K562 (cell line): ENCODE data around the gene DBP. TPM values are rescaled to one million over a fixed set of nuclear protein-coding genes. Genes with fewer than 3 reads are reported as not detected.

ENCODE experiments used
- CBFA2T3 ChIP-seq: fragments of 450-650 bp; IDR thresholded peaks from 2 replicates; pipeline ENCODE4 v1.6.1; 2017
- CTBP1 ChIP-seq: fragments of 450-650 bp; IDR thresholded peaks from 2 replicates; pipeline ENCODE4 v1.6.1; 2016; ENCODE audit warnings: borderline replicate concordance
- HNRNPL ChIP-seq: fragments of 200-400 bp; formaldehyde crosslinking; IDR thresholded peaks from 2 replicates; pipeline ENCODE4 v1.6.1; 2017; ENCODE audit warnings: low read depth, mild to moderate bottlenecking, low read length
- PHF21A ChIP-seq: fragments of 450-650 bp; IDR thresholded peaks from 2 replicates; pipeline ENCODE4 v1.6.1; 2017; ENCODE audit warnings: low read depth, borderline replicate concordance
- SRSF9 ChIP-seq: fragments of 200-400 bp; formaldehyde crosslinking; IDR thresholded peaks from 2 replicates; pipeline ENCODE4 v1.6.1; 2017; ENCODE audit warnings: low read depth, low read length, borderline replicate concordance
- ZFPM2 ChIP-seq: fragments of 250-450 bp; sonication (Bioruptor Pico); IDR thresholded peaks from 2 replicates; pipeline ENCODE4 v1.5.1; 2022; ENCODE audit warnings: mild to moderate bottlenecking
- ZNF133 ChIP-seq: fragments of 250-450 bp; sonication (Bioruptor Pico); IDR thresholded peaks from 2 replicates; pipeline ENCODE4 v1.4.0; 2020; ENCODE audit warnings: mild to moderate bottlenecking
- polyA plus RNA-seq, 8 experiments: library from polyadenylated mRNA; depleted of rRNA in 4 of 8; stranded (reverse) in 5 of 8; unstranded in 3 of 8; fragments of >200 nt; fragmentation: Nextera tagmentation in 2 of 8; fragmentation: Illumina TruSeq in 1 of 8; extraction: Ambion mirVana in 2 of 8; extraction: Trizol in 1 of 8; gene quantifications; 2 replicates each; pipeline versions ENCODE4 v1.2.1 to v1.2.3, GENCODE V29; 2011 to 2014; ENCODE audit warnings: inconsistent platforms in 1 of 8, missing spikeins in 1 of 8
- total RNA-seq, 7 experiments: library from RNA; depleted of rRNA in 6 of 7; stranded (reverse); fragments of >200 nt in 6 of 7; fragmentation: Illumina TruSeq in 2 of 7; extraction: Trizol in 2 of 7; gene quantifications; 2 replicates each; pipeline versions ENCODE4 v1.2.1 to v1.2.3, GENCODE V29; 2011 to 2021; ENCODE audit warnings: low replicate concordance in 1 of 7
- TF ChIP-seq, protein P1 (sequence below): fragments of 200-600 bp; sonication (generic); IDR thresholded peaks from one replicate; pipeline ENCODE4 v1.6.1; 2012; ENCODE audit warnings: mild to moderate bottlenecking, low read depth, low read length, inconsistent platforms
- TF ChIP-seq, protein P2 (sequence below), 2 experiments: fragments of 150-350 bp in 1 of 2; IDR thresholded peaks; 2 replicates each; pipeline ENCODE4 v1.6.1; 2012 to 2016; ENCODE audit warnings: low read depth in 2 of 2, low read length in 2 of 2, mild to moderate bottlenecking in 1 of 2, moderate library complexity in 1 of 2
- TF ChIP-seq, protein P3 (sequence below): sonication (generic); formaldehyde crosslinking; IDR thresholded peaks from 2 replicates; pipeline ENCODE4 v1.8.1; 2022; ENCODE audit warnings: missing genetic modification reagents

Gene DBP
- total and polyA plus RNA-seq, 9 of the 15 experiments (the other 6 are each of a cell fraction or from before 2014, with no cell fraction given) = 0.25 to 5.5 (median 1.8) TPM

DNA sequence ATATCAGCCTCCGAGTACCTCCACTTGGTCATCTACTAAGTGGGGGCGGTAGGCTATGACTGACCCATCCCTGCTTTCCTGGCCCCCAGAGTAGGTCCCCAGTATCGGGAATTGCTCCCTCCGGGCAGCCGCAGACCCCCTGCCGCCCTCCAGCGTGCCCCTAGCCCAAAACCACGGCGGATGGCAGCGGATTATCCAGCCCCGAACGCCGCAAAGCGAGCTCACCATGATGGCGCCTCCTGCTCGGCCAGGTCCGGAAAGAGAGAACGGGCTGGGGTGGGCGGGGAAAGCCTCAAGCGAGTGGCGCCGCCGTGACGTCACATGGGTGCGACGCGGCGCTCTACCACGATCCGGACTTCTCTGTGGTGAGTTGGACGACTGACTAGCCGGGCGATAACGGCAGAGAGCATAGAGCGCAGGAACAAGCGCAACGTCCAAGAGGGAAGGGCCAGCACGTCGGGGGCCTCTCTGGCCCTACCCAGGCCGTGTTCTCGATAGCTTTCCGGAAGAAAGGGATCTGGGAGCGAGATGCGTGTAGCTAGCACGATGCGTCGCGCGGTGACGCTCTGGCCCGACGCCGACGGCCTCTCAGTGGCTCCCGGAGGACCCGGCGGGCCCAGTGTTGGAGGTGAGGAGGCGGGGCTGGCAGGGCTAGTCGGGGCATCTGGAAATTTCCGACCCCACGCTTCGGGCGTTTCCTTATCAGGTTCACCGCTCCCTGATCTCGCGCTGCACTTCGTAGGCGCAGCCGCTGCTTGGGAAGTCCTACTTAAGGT, 18.1 kb downstream of the DBP start, which contains the start of the genes RPL18 and SPHK2 (continued):
- TF ChIP-seq, protein P1, sequence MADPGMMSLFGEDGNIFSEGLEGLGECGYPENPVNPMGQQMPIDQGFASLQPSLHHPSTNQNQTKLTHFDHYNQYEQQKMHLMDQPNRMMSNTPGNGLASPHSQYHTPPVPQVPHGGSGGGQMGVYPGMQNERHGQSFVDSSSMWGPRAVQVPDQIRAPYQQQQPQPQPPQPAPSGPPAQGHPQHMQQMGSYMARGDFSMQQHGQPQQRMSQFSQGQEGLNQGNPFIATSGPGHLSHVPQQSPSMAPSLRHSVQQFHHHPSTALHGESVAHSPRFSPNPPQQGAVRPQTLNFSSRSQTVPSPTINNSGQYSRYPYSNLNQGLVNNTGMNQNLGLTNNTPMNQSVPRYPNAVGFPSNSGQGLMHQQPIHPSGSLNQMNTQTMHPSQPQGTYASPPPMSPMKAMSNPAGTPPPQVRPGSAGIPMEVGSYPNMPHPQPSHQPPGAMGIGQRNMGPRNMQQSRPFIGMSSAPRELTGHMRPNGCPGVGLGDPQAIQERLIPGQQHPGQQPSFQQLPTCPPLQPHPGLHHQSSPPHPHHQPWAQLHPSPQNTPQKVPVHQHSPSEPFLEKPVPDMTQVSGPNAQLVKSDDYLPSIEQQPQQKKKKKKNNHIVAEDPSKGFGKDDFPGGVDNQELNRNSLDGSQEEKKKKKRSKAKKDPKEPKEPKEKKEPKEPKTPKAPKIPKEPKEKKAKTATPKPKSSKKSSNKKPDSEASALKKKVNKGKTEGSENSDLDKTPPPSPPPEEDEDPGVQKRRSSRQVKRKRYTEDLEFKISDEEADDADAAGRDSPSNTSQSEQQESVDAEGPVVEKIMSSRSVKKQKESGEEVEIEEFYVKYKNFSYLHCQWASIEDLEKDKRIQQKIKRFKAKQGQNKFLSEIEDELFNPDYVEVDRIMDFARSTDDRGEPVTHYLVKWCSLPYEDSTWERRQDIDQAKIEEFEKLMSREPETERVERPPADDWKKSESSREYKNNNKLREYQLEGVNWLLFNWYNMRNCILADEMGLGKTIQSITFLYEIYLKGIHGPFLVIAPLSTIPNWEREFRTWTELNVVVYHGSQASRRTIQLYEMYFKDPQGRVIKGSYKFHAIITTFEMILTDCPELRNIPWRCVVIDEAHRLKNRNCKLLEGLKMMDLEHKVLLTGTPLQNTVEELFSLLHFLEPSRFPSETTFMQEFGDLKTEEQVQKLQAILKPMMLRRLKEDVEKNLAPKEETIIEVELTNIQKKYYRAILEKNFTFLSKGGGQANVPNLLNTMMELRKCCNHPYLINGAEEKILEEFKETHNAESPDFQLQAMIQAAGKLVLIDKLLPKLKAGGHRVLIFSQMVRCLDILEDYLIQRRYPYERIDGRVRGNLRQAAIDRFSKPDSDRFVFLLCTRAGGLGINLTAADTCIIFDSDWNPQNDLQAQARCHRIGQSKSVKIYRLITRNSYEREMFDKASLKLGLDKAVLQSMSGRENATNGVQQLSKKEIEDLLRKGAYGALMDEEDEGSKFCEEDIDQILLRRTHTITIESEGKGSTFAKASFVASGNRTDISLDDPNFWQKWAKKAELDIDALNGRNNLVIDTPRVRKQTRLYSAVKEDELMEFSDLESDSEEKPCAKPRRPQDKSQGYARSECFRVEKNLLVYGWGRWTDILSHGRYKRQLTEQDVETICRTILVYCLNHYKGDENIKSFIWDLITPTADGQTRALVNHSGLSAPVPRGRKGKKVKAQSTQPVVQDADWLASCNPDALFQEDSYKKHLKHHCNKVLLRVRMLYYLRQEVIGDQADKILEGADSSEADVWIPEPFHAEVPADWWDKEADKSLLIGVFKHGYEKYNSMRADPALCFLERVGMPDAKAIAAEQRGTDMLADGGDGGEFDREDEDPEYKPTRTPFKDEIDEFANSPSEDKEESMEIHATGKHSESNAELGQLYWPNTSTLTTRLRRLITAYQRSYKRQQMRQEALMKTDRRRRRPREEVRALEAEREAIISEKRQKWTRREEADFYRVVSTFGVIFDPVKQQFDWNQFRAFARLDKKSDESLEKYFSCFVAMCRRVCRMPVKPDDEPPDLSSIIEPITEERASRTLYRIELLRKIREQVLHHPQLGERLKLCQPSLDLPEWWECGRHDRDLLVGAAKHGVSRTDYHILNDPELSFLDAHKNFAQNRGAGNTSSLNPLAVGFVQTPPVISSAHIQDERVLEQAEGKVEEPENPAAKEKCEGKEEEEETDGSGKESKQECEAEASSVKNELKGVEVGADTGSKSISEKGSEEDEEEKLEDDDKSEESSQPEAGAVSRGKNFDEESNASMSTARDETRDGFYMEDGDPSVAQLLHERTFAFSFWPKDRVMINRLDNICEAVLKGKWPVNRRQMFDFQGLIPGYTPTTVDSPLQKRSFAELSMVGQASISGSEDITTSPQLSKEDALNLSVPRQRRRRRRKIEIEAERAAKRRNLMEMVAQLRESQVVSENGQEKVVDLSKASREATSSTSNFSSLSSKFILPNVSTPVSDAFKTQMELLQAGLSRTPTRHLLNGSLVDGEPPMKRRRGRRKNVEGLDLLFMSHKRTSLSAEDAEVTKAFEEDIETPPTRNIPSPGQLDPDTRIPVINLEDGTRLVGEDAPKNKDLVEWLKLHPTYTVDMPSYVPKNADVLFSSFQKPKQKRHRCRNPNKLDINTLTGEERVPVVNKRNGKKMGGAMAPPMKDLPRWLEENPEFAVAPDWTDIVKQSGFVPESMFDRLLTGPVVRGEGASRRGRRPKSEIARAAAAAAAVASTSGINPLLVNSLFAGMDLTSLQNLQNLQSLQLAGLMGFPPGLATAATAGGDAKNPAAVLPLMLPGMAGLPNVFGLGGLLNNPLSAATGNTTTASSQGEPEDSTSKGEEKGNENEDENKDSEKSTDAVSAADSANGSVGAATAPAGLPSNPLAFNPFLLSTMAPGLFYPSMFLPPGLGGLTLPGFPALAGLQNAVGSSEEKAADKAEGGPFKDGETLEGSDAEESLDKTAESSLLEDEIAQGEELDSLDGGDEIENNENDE = no peak
- TF ChIP-seq, protein P2, sequence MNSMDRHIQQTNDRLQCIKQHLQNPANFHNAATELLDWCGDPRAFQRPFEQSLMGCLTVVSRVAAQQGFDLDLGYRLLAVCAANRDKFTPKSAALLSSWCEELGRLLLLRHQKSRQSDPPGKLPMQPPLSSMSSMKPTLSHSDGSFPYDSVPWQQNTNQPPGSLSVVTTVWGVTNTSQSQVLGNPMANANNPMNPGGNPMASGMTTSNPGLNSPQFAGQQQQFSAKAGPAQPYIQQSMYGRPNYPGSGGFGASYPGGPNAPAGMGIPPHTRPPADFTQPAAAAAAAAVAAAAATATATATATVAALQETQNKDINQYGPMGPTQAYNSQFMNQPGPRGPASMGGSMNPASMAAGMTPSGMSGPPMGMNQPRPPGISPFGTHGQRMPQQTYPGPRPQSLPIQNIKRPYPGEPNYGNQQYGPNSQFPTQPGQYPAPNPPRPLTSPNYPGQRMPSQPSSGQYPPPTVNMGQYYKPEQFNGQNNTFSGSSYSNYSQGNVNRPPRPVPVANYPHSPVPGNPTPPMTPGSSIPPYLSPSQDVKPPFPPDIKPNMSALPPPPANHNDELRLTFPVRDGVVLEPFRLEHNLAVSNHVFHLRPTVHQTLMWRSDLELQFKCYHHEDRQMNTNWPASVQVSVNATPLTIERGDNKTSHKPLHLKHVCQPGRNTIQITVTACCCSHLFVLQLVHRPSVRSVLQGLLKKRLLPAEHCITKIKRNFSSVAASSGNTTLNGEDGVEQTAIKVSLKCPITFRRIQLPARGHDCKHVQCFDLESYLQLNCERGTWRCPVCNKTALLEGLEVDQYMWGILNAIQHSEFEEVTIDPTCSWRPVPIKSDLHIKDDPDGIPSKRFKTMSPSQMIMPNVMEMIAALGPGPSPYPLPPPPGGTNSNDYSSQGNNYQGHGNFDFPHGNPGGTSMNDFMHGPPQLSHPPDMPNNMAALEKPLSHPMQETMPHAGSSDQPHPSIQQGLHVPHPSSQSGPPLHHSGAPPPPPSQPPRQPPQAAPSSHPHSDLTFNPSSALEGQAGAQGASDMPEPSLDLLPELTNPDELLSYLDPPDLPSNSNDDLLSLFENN (IDR thresholded peaks at IDR 0.05; ENCODE audit: low read depth in 2 of 2, low read length in 2 of 2) = peak in 1 of 2 experiments; percentile 73; a peak in 1 of 4 replicates
- TF ChIP-seq CBFA2T3 = peak; percentile 17; the same call in 1 of the 2 replicates
- TF ChIP-seq HNRNPL = no peak; the same call in 1 of the 2 replicates
- no peak; the same call in 1 of the 2 replicates for TF ChIP-seq ZFPM2 (CRISPR knock-in tag)
- no peak for TF ChIP-seq ZNF133
- no peak for TF ChIP-seq SRSF9
- TF ChIP-seq PHF21A = 0 out of 2 replicates have a peak, but pooled peaks have one; percentile 38
- TF ChIP-seq, protein P3, sequence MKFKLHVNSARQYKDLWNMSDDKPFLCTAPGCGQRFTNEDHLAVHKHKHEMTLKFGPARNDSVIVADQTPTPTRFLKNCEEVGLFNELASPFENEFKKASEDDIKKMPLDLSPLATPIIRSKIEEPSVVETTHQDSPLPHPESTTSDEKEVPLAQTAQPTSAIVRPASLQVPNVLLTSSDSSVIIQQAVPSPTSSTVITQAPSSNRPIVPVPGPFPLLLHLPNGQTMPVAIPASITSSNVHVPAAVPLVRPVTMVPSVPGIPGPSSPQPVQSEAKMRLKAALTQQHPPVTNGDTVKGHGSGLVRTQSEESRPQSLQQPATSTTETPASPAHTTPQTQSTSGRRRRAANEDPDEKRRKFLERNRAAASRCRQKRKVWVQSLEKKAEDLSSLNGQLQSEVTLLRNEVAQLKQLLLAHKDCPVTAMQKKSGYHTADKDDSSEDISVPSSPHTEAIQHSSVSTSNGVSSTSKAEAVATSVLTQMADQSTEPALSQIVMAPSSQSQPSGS (CRISPR knock-in tag) = no peak
- TF ChIP-seq CTBP1 = peak; percentile 86; the same call in 1 of the 2 replicates
